ENCODE results near the gene C1orf105.
"Not testable (repeated sequence)": the region's sequence is repeated elsewhere in the genome, so short reads cannot be mapped to it uniquely, and the experiment has no call there.

C1orf105 gene

GRCh38 chr1:172486805-172487454 is 66.4 kb downstream of the C1orf105 start:
- no peak for TF ChIP-seq CTCF (IDR thresholded peaks at IDR 0.05; ENCODE audit: extremely low read depth, insufficient read depth, missing control alignments)
- in situ Hi-C loops (cut with MboI; ENCODE audit: low pct_unique_long_range_greater_than_20kb, low sequenced_read_pairs, unreplicated experiment) = no loop called here
- DNase-seq (ENCODE audit: low spot score) = no peak

GRCh38 chr1:172487550-172487949 is 67.1 kb downstream of the C1orf105 start:
- no peak for DNase-seq (ENCODE audit: low spot score)
- in situ Hi-C loops (cut with MboI; ENCODE audit: low pct_unique_long_range_greater_than_20kb, low sequenced_read_pairs, unreplicated experiment) = no loop called here
- TF ChIP-seq CTCF (IDR thresholded peaks at IDR 0.05; ENCODE audit: extremely low read depth, insufficient read depth, missing control alignments) = no peak

DNA sequence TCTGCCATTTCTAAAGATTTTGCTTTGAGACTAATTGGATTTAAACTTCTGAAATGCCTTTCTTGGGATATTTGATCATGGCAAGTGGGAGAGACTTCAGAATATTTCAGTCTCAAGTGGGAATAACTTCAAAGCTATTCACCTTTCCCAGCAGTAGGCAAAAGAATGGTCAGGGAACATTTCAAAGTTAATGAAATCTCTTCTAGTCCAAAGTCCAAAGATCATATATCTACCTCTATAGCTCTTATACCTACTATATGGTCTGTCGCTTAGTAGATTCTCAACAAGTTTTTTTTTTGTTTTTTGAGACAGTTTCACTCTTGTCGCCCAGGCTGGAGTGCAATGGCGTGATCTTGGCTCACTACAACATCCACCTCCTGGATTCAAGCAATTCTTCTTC is 67.9 kb downstream of the C1orf105 start:
- no peak for DNase-seq (ENCODE audit: low spot score)
- TF ChIP-seq CTCF (IDR thresholded peaks at IDR 0.05; ENCODE audit: extremely low read depth, insufficient read depth, missing control alignments) = no peak
- in situ Hi-C loops (cut with MboI; ENCODE audit: low pct_unique_long_range_greater_than_20kb, low sequenced_read_pairs, unreplicated experiment) = no loop called here

DNA sequence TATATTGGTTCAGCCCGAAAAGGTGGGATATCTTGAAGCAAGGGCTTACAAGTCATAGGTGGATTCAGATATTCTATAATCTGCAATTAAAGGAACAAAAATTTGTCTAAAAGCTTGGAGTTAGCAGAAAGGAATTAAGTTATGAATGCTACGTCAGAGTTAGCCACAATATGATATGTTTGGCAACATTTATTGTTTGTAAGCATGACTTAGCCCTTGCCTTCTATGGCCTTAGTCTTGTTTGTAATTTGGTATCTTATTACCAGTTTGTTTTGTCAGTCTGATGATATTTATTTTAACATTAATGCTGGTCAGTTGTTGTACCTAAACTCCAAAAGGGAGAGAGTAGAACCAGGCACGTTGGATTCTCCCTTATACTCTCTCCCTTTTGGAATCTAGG is 69.4 kb downstream of the C1orf105 start:
- in situ Hi-C loops (cut with MboI; ENCODE audit: low pct_unique_long_range_greater_than_20kb, low sequenced_read_pairs, unreplicated experiment) = no loop called here
- no peak for TF ChIP-seq CTCF (IDR thresholded peaks at IDR 0.05; ENCODE audit: extremely low read depth, insufficient read depth, missing control alignments)
- no peak for DNase-seq (ENCODE audit: low spot score)

GRCh38 chr1:172492421-172492820 is 71.9 kb downstream of the C1orf105 start:
- no peak for TF ChIP-seq CTCF (IDR thresholded peaks at IDR 0.05; ENCODE audit: extremely low read depth, insufficient read depth, missing control alignments)
- in situ Hi-C loops (cut with MboI; ENCODE audit: low pct_unique_long_range_greater_than_20kb, low sequenced_read_pairs, unreplicated experiment) = no loop called here
- DNase-seq (ENCODE audit: low spot score) = no peak

DNA sequence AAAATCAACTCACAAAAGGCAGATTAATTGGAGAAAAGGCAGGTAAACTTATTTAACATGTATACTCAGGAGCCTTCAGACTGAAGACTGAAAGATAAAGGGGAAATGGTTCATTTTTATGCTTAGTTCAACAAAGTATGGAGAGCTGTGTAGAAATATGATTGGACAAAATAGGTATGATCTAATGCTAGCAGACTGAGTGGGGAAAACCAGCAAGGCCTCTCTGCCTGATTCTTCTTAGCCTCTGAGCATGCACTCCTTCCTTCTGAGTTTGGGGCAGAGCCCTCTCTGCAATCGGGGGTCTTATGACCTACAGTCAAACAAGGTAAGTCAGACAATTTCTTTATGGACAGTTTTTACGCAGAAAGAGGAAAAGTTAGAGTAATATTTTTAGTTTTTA is 73.7 kb downstream of the C1orf105 start:
- in situ Hi-C loops (cut with MboI; ENCODE audit: low pct_unique_long_range_greater_than_20kb, low sequenced_read_pairs, unreplicated experiment) = no loop called here
- DNase-seq (ENCODE audit: low spot score) = no peak
- TF ChIP-seq CTCF (IDR thresholded peaks at IDR 0.05; ENCODE audit: extremely low read depth, insufficient read depth, missing control alignments) = no peak

- in situ Hi-C loops (cut with MboI; ENCODE audit: low pct_unique_long_range_greater_than_20kb, low sequenced_read_pairs, unreplicated experiment); DNase-seq (ENCODE audit: low spot score): not testable (repeated sequence)
Observed at GRCh38 chr1:172496127-172496526, 75.6 kb downstream of the C1orf105 start.
